Stomach smooth muscle (tissue), 2 donors: ENCODE data around the gene HS1BP3.

Source experiments
- H3K27ac ChIP-seq: one replicate; pipeline ENCODE4 v1.7.0; 2013; ENCODE audit warnings: mild to moderate bottlenecking, low read length, inconsistent platforms
- H3K27me3 ChIP-seq, 2 donors: one replicate each; pipeline ENCODE4 v1.7.0; 2013; ENCODE audit warnings: low read length in 2 of 2; ENCODE audit not compliant: insufficient read depth in 2 of 2, control insufficient read depth in 1 of 2
- H3K36me3 ChIP-seq, 2 donors: one replicate each; pipeline ENCODE4 v1.7.0; 2013; ENCODE audit warnings: low read length in 2 of 2; ENCODE audit not compliant: control insufficient read depth in 2 of 2, insufficient read depth in 2 of 2
- H3K4me1 ChIP-seq: one replicate; pipeline ENCODE4 v1.7.0; 2013; ENCODE audit warnings: low read length; ENCODE audit not compliant: control insufficient read depth, insufficient read depth
- H3K4me3 ChIP-seq, 2 donors: one replicate each; pipeline ENCODE4 v1.7.0; 2013; ENCODE audit warnings: low read length in 2 of 2
- H3K9ac ChIP-seq, 2 donors: one replicate each; pipeline ENCODE4 v1.7.0; 2013; ENCODE audit warnings: low read length in 2 of 2, mild to moderate bottlenecking in 1 of 2
- H3K9me3 ChIP-seq, 2 donors: one replicate each; pipeline ENCODE4 v1.7.0; 2013; ENCODE audit warnings: low read length in 2 of 2; ENCODE audit not compliant: control insufficient read depth in 2 of 2
- donor health status: healthy.
- donor health status: Pancreatic carcinoma.

Gene HS1BP3

GRCh38 chr2:20596973-20597859 lies 53.7 kb downstream of the HS1BP3 start:
- peak overlapping the region in 1 of 2 donors; percentile 21 for H3K9ac ChIP-seq
- H3K9me3 ChIP-seq = no peaks in the 10 kb centered on the region
- no peaks in the 10 kb centered on the region for H3K27me3 ChIP-seq
- peak overlapping the region; percentile 74 for H3K27ac ChIP-seq
- H3K36me3 ChIP-seq = peaks cover 0 to 2% of the 10 kb centered on the region in 2 donors
- H3K4me1 ChIP-seq = peaks cover 57% of the 10 kb centered on the region
- no peak overlapping the region for H3K4me3 ChIP-seq

GRCh38 chr2:20596193-20596972 lies 54.5 kb downstream of the HS1BP3 start:
- Histone ChIP-seq H3K9me3 (no peaks in the 10 kb centered on the region), H3K27me3 (no peaks in the 10 kb centered on the region), H3K4me1 (peaks cover 62% of the 10 kb centered on the region), H3K36me3 (peaks cover 0 to 2% of the 10 kb centered on the region in 2 donors), H3K27ac (peak overlapping the region; percentile 74), H3K9ac (peak overlapping the region in 1 of 2 donors; percentile 21), H3K4me3 (no peak overlapping the region)

GRCh38 chr2:20595439-20596192 lies 55.3 kb downstream of the HS1BP3 start:
- H3K27me3 ChIP-seq = no peaks in the 10 kb centered on the region

GRCh38 chr2:20594957-20595356 lies 55.9 kb downstream of the HS1BP3 start:
- H3K4me3 ChIP-seq = no peak overlapping the region
- no peaks in the 10 kb centered on the region for H3K27me3 ChIP-seq
- no peak overlapping the region for H3K9ac ChIP-seq
- H3K36me3 ChIP-seq = peaks cover 0 to 2% of the 10 kb centered on the region in 2 donors
- H3K4me1 ChIP-seq = peaks cover 67% of the 10 kb centered on the region
- no peaks in the 10 kb centered on the region for H3K9me3 ChIP-seq
- H3K27ac ChIP-seq = no peak overlapping the region

More at GRCh38 chr2:20595439-20596192, 55.3 kb downstream of the HS1BP3 start:
- Histone ChIP-seq H3K9ac (peak overlapping the region in 1 of 2 donors; percentile 23), H3K27ac (peak overlapping the region; percentile 74), H3K36me3 (peaks cover 0 to 2% of the 10 kb centered on the region in 2 donors), H3K4me3 (no peak overlapping the region), H3K4me1 (peaks cover 70% of the 10 kb centered on the region), H3K9me3 (no peaks in the 10 kb centered on the region)

- Histone ChIP-seq H3K9ac (no peak overlapping the region), H3K4me1 (peaks cover 60% of the 10 kb centered on the region), H3K27ac (no peak overlapping the region)
Measured at GRCh38 chr2:20594048-20594750, 56.7 kb downstream of the HS1BP3 start.

GRCh38 chr2:20593072-20594034 lies 57.5 kb downstream of the HS1BP3 start:
- Histone ChIP-seq H3K27ac (no peak overlapping the region), H3K4me3 (no peak overlapping the region), H3K27me3 (no peaks in the 10 kb centered on the region), H3K9me3 (no peaks in the 10 kb centered on the region), H3K36me3 (peaks cover 0 to 2% of the 10 kb centered on the region in 2 donors), H3K4me1 (peaks cover 58% of the 10 kb centered on the region), H3K9ac (no peak overlapping the region)

More at GRCh38 chr2:20594048-20594750, 56.7 kb downstream of the HS1BP3 start:
- peaks cover 0 to 2% of the 10 kb centered on the region in 2 donors for H3K36me3 ChIP-seq
- no peaks in the 10 kb centered on the region for H3K9me3 ChIP-seq
- H3K27me3 ChIP-seq = no peaks in the 10 kb centered on the region
- H3K4me3 ChIP-seq = no peak overlapping the region

- no peak overlapping the region for H3K4me3 ChIP-seq
- no peaks in the 10 kb centered on the region for H3K27me3 ChIP-seq
- H3K4me1 ChIP-seq = peaks cover 52% of the 10 kb centered on the region
- H3K9ac ChIP-seq = no peak overlapping the region
- no peaks in the 10 kb centered on the region for H3K9me3 ChIP-seq
- H3K27ac ChIP-seq = no peak overlapping the region
- peaks cover 0 to 2% of the 10 kb centered on the region in 2 donors for H3K36me3 ChIP-seq
Measured at GRCh38 chr2:20592106-20593071, 58.5 kb downstream of the HS1BP3 start.

GRCh38 chr2:20590704-20591515 lies 60.0 kb downstream of the HS1BP3 start:
- Histone ChIP-seq H3K4me1 (peaks cover 43% of the 10 kb centered on the region), H3K9me3 (no peaks in the 10 kb centered on the region), H3K36me3 (peaks cover 0 to 2% of the 10 kb centered on the region in 2 donors), H3K27me3 (no peaks in the 10 kb centered on the region), H3K9ac (peak overlapping the region in 1 of 2 donors; percentile 21), H3K4me3 (no peak overlapping the region), H3K27ac (peak overlapping the region; percentile 41)
